Measurements from ENCODE around the gene NTSR2. TPM values are rescaled to one million over a fixed set of nuclear protein-coding genes. Genes with fewer than 3 reads are reported as not detected.

NTSR2 gene
- total RNA-seq, 1 experiment from 2014 or later: not detected

DNA sequence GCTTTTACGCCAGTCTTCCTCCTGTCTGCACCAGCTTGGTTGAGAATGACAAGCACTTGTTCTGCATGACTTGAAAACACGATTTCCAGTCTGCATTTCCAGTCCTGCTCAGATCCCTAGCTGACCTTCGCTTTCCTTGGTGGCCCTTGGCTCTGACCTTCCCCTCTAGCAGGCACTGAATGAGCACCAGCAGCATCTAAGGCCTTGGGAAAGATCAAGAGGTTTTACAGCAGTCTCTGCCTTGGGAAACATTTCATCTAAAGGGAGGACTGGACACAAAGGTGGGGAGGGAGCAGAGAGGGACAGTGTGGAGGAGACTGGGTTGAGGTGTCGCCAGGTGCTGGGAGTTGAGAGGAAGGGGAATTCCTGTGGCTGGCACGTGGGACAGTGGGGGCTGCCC lies 30.5 kb downstream of the NTSR2 start:
- no TSS peak for BruUV-seq (replicated peaks)
- DNase-seq: no peak
- no peak for TF ChIP-seq CTCF (IDR thresholded peaks at IDR 0.05; ENCODE audit: unreplicated experiment)
- Mint-ChIP-seq H3K9me3 (ENCODE audit: low read depth, unreplicated experiment) (no peaks in the 10 kb centered on the region), H3K4me3 (ENCODE audit: low read depth, unreplicated experiment) (no peak overlapping the region), H3K27me3 (ENCODE audit: unreplicated experiment) (peaks cover 88% of the 10 kb centered on the region), H3K36me3 (ENCODE audit: insufficient read depth, unreplicated experiment) (no peaks in the 10 kb centered on the region), H3K4me1 (ENCODE audit: low read depth, unreplicated experiment) (no peaks in the 10 kb centered on the region), H3K27ac (ENCODE audit: unreplicated experiment) (no peak overlapping the region)
- intact Hi-C loops (cut with micrococcal nuclease; ENCODE audit: unreplicated experiment): no loop called here
- CTCF ChIA-PET: no interaction called here

GRCh38 chr2:11637546-11637945 lies 32.4 kb downstream of the NTSR2 start:
- Mint-ChIP-seq H3K27me3 (ENCODE audit: unreplicated experiment) (peaks cover 72% of the 10 kb centered on the region), H3K4me3 (ENCODE audit: low read depth, unreplicated experiment) (no peak overlapping the region), H3K27ac (ENCODE audit: unreplicated experiment) (no peak overlapping the region), H3K9me3 (ENCODE audit: low read depth, unreplicated experiment) (no peaks in the 10 kb centered on the region), H3K36me3 (ENCODE audit: insufficient read depth, unreplicated experiment) (no peaks in the 10 kb centered on the region), H3K4me1 (ENCODE audit: low read depth, unreplicated experiment) (no peaks in the 10 kb centered on the region)
- no TSS peak for BruUV-seq (replicated peaks)
- no peak for DNase-seq
- no peak for TF ChIP-seq CTCF (IDR thresholded peaks at IDR 0.05; ENCODE audit: unreplicated experiment)
- intact Hi-C loops (cut with micrococcal nuclease; ENCODE audit: unreplicated experiment): no loop called here
- CTCF ChIA-PET: interaction anchor here (0.5 kb wide), 1 partner anchor 237 kb away, joined by 6 read pairs; no protein-coding TSS in a partner anchor

DNA sequence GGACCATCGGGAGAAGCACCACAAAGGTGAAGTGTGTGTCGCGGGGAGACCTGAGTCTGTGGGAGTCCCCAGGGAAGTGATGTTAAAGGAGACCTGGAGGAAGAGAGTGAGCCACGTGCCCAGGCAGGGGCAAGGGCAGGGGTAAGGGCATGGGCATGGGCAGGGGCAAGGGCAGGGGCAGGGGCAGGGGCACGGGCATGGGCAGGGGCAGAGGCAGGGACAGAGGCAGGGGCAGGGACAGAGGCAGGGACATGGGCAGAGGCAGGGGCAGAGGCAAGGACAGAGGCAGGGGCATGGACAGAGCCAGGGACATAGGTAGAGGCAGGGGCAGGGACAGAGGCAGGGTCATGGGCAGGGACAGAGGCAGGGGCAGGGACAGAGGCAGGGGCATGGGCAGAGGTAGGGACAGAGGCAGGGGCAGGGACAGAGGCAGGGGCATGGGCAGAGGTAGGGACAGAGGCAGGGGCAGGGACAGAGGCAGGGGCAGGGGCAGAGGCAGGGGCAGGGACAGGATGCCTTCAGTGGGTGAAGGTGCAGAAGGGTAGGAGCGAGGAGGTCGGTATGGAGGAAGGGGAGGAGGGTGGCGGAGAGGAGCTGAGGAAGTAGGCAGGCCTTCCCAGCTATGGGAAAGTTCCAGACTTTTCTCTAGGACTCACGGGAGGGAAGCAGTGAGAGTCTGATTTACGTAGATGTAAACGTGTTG lies 33.3 kb downstream of the NTSR2 start:
- H3K27me3 Mint-ChIP-seq (ENCODE audit: unreplicated experiment): peaks cover 71% of the 10 kb centered on the region
- CTCF ChIA-PET: no interaction called here
- BruUV-seq (replicated peaks): no TSS peak

GRCh38 chr2:11635141-11635540 lies 34.9 kb downstream of the NTSR2 start:
- Mint-ChIP-seq H3K4me1 (ENCODE audit: low read depth, unreplicated experiment) (no peaks in the 10 kb centered on the region), H3K36me3 (ENCODE audit: insufficient read depth, unreplicated experiment) (no peaks in the 10 kb centered on the region), H3K27me3 (ENCODE audit: unreplicated experiment) (peaks cover 66% of the 10 kb centered on the region), H3K4me3 (ENCODE audit: low read depth, unreplicated experiment) (no peak overlapping the region), H3K9me3 (ENCODE audit: low read depth, unreplicated experiment) (no peaks in the 10 kb centered on the region), H3K27ac (ENCODE audit: unreplicated experiment) (no peak overlapping the region)
- intact Hi-C loops (cut with micrococcal nuclease; ENCODE audit: unreplicated experiment): no loop called here
- CTCF ChIA-PET: no interaction called here
- no peak for DNase-seq
- TF ChIP-seq CTCF (IDR thresholded peaks at IDR 0.05; ENCODE audit: unreplicated experiment): no peak
- no TSS peak for BruUV-seq (replicated peaks)

More for the DNA sequence above, 33.3 kb downstream of the NTSR2 start:
- Mint-ChIP-seq H3K36me3 (ENCODE audit: insufficient read depth, unreplicated experiment) (no peaks in the 10 kb centered on the region), H3K27ac (ENCODE audit: unreplicated experiment) (no peak overlapping the region), H3K9me3 (ENCODE audit: low read depth, unreplicated experiment) (no peaks in the 10 kb centered on the region), H3K4me3 (ENCODE audit: low read depth, unreplicated experiment) (no peak overlapping the region), H3K4me1 (ENCODE audit: low read depth, unreplicated experiment) (no peaks in the 10 kb centered on the region)
- TF ChIP-seq CTCF (IDR thresholded peaks at IDR 0.05; ENCODE audit: unreplicated experiment): no peak
- intact Hi-C loops (cut with micrococcal nuclease; ENCODE audit: unreplicated experiment): no loop called here
- DNase-seq: no peak
